ENCODE measurements around the gene HSPA1A. TPM values are rescaled to one million over a fixed set of nuclear protein-coding genes. Genes with fewer than 3 reads are reported as not detected.
A peak's percentile ranks its signal among the peaks of the same experiment; 100 is the strongest.

The HSPA1A gene
- total and polyA plus RNA-seq, 9 of the 15 experiments (the other 6 are each of a cell fraction or from before 2014, with no cell fraction given): 2.2 to 273 (median 107) TPM

GRCh38 chr6:31794294-31794865 lies 21.0 kb upstream of the HSPA1A start (continued):
- no peak for TF ChIP-seq TRIM25 (IDR thresholded peaks at IDR 0.05; ENCODE audit: borderline replicate concordance)
- peak; percentile 62; the same call in 1 of the 2 replicates for TF ChIP-seq NR2C1 (IDR thresholded peaks at IDR 0.05)
- 0 out of 2 replicates have a peak, but pooled peaks have one; percentile 31 for TF ChIP-seq NR2C1 (tag; IDR thresholded peaks at IDR 0.05)
- TF ChIP-seq KDM2B (CRISPR knock-in tag; IDR thresholded peaks at IDR 0.05): no peak
- TF ChIP-seq SAFB2 (IDR thresholded peaks at IDR 0.05; ENCODE audit: borderline replicate concordance, low read depth, low read length, severe bottlenecking): no peak
- peak; percentile 69 for TF ChIP-seq HMBOX1 (IDR thresholded peaks at IDR 0.05)
- 0 out of 2 replicates have a peak, but pooled peaks have one; percentile 25 for TF ChIP-seq TEAD2 (tag; IDR thresholded peaks at IDR 0.05)
- TF ChIP-seq TAF1 (IDR thresholded peaks at IDR 0.05; ENCODE audit: control insufficient read depth, extremely low read depth, insufficient read depth, low read length, severe bottlenecking): peak; percentile 35
- peak; percentile 59; the same call in 1 of the 2 replicates for TF ChIP-seq ELF4 (CRISPR knock-in tag; IDR thresholded peaks at IDR 0.05)
- no peak for TF ChIP-seq TFAP4 (CRISPR knock-in tag; IDR thresholded peaks at IDR 0.05; ENCODE audit: borderline replicate concordance)
- TF ChIP-seq NFE2 (IDR thresholded peaks at IDR 0.05; ENCODE audit: low read depth): no peak
- 0 out of 2 replicates have a peak, but pooled peaks have one; percentile 51 for TF ChIP-seq NFATC3 (IDR thresholded peaks at IDR 0.05)
- peak in 1 of 2 experiments; percentile 28; a peak in 3 of 4 replicates for TF ChIP-seq MNT (conservative IDR thresholded peaks at IDR 0.05)
- no peak for TF ChIP-seq NEUROD1 (IDR thresholded peaks at IDR 0.05; ENCODE audit: borderline replicate concordance, low read depth, low read length, partially characterized antibody)
- peak in 1 of 2 experiments; percentile 80; a peak in 2 of 4 replicates for TF ChIP-seq ARNT (IDR thresholded peaks at IDR 0.05)
- TF ChIP-seq RBM22 (IDR thresholded peaks at IDR 0.05; ENCODE audit: low read depth, low read length, poor library complexity, severe bottlenecking): no peak
